HCT116 (cell line): ENCODE data around the gene PLEKHN1. TPM values are rescaled to one million over a fixed set of nuclear protein-coding genes. Genes with fewer than 3 reads are reported as not detected.
A peak's percentile ranks its signal among the peaks of the same experiment; 100 is the strongest.

Source experiments
- ATAC-seq: fragments of 200-7000 bp; cut with Tn5 transposase; 2 replicates; pipeline ENCODE4 v1.9.1; 2020; ENCODE audit warnings: mild to moderate bottlenecking, moderate library complexity
- BruUV-seq: library from RNA; stranded (reverse); fragments of 400-500 nt; replicated peaks from 2 replicates; lab custom pipeline; 2021; lab: Mats Ljungman, UMichigan
- CTCF ChIA-PET: fragments of 300-600 bp; sonication (Branson Sonifier 250); formaldehyde crosslinking; loops from one replicate; lab custom pipeline; 2021; ENCODE audit warnings: antibody characterized with exemption; lab: Charles Lee
- POLR2A ChIA-PET: fragments of 300-600, 350-600 bp; sonication (Branson Sonifier 250); formaldehyde crosslinking; loops from one replicate; lab custom pipeline; 2021; ENCODE audit warnings: antibody characterized with exemption; lab: Charles Lee
- RAD21 ChIA-PET, 2 experiments: fragments of 300-600 bp; sonication (Branson Sonifier 250); formaldehyde crosslinking; loops; one replicate each; lab custom pipeline; 2023; ENCODE audit warnings: low total read pairs in 2 of 2; ENCODE audit not compliant: uncharacterized antibody in 2 of 2, unreplicated experiment in 2 of 2, low non-redundant PET in 1 of 2; lab: Charles Lee
- DNase-seq: peaks from one replicate; pipeline ENCODE4 v3.0.0-alpha.2; 2010; ENCODE audit warnings: low read depth, low spot score
- H2AFZ ChIP-seq: fragments of 200-600 bp; shearing (Covaris generic), sonication (generic); 2 replicates; pipeline ENCODE4 v1.6.1; 2017; ENCODE audit warnings: low read depth, mixed run types, mixed read lengths, antibody characterized with exemption, low read length; ENCODE audit not compliant: poor library complexity, severe bottlenecking
- H3K27ac ChIP-seq: 2 replicates; pipeline ENCODE4 v1.5.1; 2012; ENCODE audit warnings: low read depth, low read length
- H3K27me3 ChIP-seq: fragments of 200-600 bp; sonication (generic); 2 replicates; pipeline ENCODE4 v1.6.1; 2016; ENCODE audit warnings: mixed run types, low read length, mixed read lengths; ENCODE audit not compliant: insufficient read depth
- H3K36me3 ChIP-seq, 2 experiments: fragments of 200-500 bp in 1 of 2; fragments of 200-600 bp in 1 of 2; sonication (Bioruptor generic) in 1 of 2; sonication (generic) in 1 of 2; 2 replicates each; pipeline versions ENCODE4 v1.5.1 to v1.6.1; 2014 to 2016; ENCODE audit warnings: low read length in 2 of 2, inconsistent platforms in 1 of 2, mixed read lengths in 1 of 2, mixed run types in 1 of 2; ENCODE audit not compliant: insufficient read depth in 2 of 2, control insufficient read depth in 1 of 2
- H3K4me1 ChIP-seq, 2 experiments: fragments of 200-600 bp in 1 of 2; sonication (generic) in 1 of 2; 2 replicates each; pipeline versions ENCODE4 v1.5.1 to v1.6.1; 2012 to 2017; ENCODE audit warnings: low read length in 2 of 2, inconsistent platforms in 1 of 2, mild to moderate bottlenecking in 1 of 2, mixed read lengths in 1 of 2, mixed run types in 1 of 2, moderate library complexity in 1 of 2; ENCODE audit not compliant: insufficient read depth in 2 of 2, control insufficient read depth in 1 of 2
- H3K4me2 ChIP-seq: fragments of 200-600 bp; sonication (generic); 2 replicates; pipeline ENCODE4 v1.6.1; 2017; ENCODE audit warnings: mixed run types, low read length, mixed read lengths
- H3K4me3 ChIP-seq, 2 experiments: fragments of 200-600 bp in 1 of 2; sonication (generic) in 1 of 2; replicated peaks in 1 of 2; 2 replicates each; pipeline ENCODE4 v1.5.1; 2011 to 2016; ENCODE audit warnings: low read length in 2 of 2, control low read depth in 1 of 2, low read depth in 1 of 2, mild to moderate bottlenecking in 1 of 2, mixed read lengths in 1 of 2, mixed run types in 1 of 2
- H3K79me2 ChIP-seq: fragments of 200-600 bp; sonication (generic); 2 replicates; pipeline ENCODE4 v1.6.1; 2017; ENCODE audit warnings: mild to moderate bottlenecking, mixed run types, low read length, moderate library complexity, mixed read lengths; ENCODE audit not compliant: insufficient read depth
- H3K9ac ChIP-seq: fragments of 200-600 bp; sonication (generic); 2 replicates; pipeline ENCODE4 v1.6.1; 2016; ENCODE audit warnings: low read length, mixed read lengths
- H3K9me2 ChIP-seq: fragments of 200-600 bp; sonication (generic), shearing (Covaris generic); 2 replicates; pipeline ENCODE4 v1.6.1; 2017; ENCODE audit warnings: mixed run types, mild to moderate bottlenecking, moderate library complexity; ENCODE audit not compliant: insufficient read depth
- H3K9me3 ChIP-seq, 2 experiments: fragments of 200-500 bp in 1 of 2; fragments of 200-600 bp in 1 of 2; sonication (Bioruptor generic) in 1 of 2; sonication (generic) in 1 of 2; 2 replicates each; pipeline ENCODE4 v1.6.1; 2014 to 2017; ENCODE audit warnings: low read length in 2 of 2, mixed read lengths in 2 of 2, inconsistent platforms in 1 of 2, low read depth in 1 of 2, mild to moderate bottlenecking in 1 of 2, mixed run types in 1 of 2, moderate library complexity in 1 of 2; ENCODE audit not compliant: control insufficient read depth in 1 of 2, insufficient read depth in 1 of 2
- H4K20me1 ChIP-seq: fragments of 200-600 bp; sonication (generic), shearing (Covaris generic); 2 replicates; pipeline ENCODE4 v1.6.1; 2017; ENCODE audit warnings: mixed run types, mild to moderate bottlenecking, moderate library complexity; ENCODE audit not compliant: insufficient read depth
- EGR1 ChIP-seq: IDR thresholded peaks from 2 replicates; pipeline ENCODE4 v1.6.1; 2012; ENCODE audit warnings: low read depth
- POLR2A ChIP-seq: IDR thresholded peaks from 2 replicates; pipeline ENCODE4 v1.7.0; 2011; ENCODE audit warnings: borderline replicate concordance; ENCODE audit not compliant: insufficient read depth, insufficient read length; ENCODE audit errors: extremely low read depth
- POLR2AphosphoS5 ChIP-seq: IDR thresholded peaks from 2 replicates; pipeline ENCODE4 v1.6.1; 2011; ENCODE audit warnings: mild to moderate bottlenecking, low read depth, low read length, moderate library complexity
- YY1 ChIP-seq: IDR thresholded peaks from 2 replicates; pipeline ENCODE4 v1.6.1; 2011; ENCODE audit warnings: low read length, low read depth, moderate library complexity, mild to moderate bottlenecking; ENCODE audit not compliant: insufficient replicate concordance; ENCODE audit errors: extremely low read depth
- intact Hi-C: fragments of 100-400 bp; cut with micrococcal nuclease; formaldehyde crosslinking; loops from 2 replicates; pipeline ENCODE4 v1.10.0; 2022
- total RNA-seq: library from RNA; stranded (reverse); gene quantifications from one replicate; pipeline ENCODE4 v1.2.1, GENCODE V29; 2021; ENCODE audit not compliant: unreplicated experiment
- TF ChIP-seq, protein P1 (sequence below): IDR thresholded peaks from 2 replicates; pipeline ENCODE4 v1.6.1; 2011; ENCODE audit warnings: mild to moderate bottlenecking, low read length, moderate library complexity; ENCODE audit not compliant: insufficient replicate concordance; ENCODE audit errors: extremely low read depth
- TF ChIP-seq, protein P2 (sequence below): IDR thresholded peaks from 2 replicates; pipeline ENCODE4 v1.6.1; 2012; ENCODE audit warnings: low read depth
- TF ChIP-seq, protein P3 (sequence below), 3 experiments: fragments of 200-600 bp in 1 of 3; sonication (generic) in 1 of 3; IDR thresholded peaks in 2 of 3; conservative IDR thresholded peaks in 1 of 3; 2 replicates each; pipeline ENCODE4 v1.5.1; 2012 to 2017; ENCODE audit warnings: low read depth in 2 of 3, low read length in 2 of 3, antibody characterized with exemption in 1 of 3, borderline replicate concordance in 1 of 3, control low read depth in 1 of 3, mild to moderate bottlenecking in 1 of 3, mixed read lengths in 1 of 3, mixed run types in 1 of 3, moderate library complexity in 1 of 3; ENCODE audit not compliant: insufficient read depth in 1 of 3

PLEKHN1 gene
- total RNA-seq, 1 experiment from 2014 or later = 11.6 TPM

DNA sequence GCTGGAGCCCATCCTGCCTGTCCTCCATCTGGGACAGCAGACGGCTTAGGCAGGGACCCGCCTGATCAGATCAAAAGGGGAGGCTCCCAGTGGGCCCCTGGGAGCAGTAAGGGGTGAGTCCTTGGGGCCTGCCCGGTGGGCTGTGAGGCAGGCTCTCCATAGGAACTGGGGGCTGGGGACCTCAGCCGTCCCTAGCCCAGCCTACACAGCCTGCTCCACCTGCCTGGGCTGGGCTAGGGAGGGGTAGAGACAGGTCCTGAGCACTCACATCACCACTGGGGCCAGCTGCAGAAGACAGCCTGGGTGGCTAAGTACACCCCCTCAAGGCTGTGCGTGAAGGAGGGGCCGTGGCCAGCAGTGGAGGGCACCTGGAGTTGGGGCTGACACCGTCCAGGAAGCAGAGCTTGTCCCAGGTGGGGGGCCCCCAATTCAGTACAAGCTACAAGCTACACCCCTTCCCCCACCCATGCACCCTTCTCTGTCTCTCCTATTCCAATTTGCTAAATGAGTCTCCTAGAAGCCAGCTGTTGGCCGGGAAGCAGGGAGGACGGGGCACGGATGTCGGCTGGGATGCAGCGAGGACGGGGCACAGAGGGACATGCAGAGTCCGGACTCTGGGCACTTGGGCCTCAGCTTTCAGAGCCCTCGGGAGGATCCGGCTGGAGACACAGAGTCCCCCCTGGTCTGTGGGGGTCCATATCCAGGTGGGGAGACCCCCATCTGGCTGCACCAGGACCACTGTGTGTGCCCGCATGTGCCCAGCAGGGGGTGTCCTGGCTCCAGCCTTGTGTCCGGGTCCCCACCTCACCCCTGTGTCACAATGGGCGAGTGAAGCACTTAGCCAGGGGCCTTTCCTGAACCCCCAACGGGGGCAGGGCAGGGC lies 48.8 kb downstream of the PLEKHN1 start:
- intact Hi-C loops = loop anchor here (5.0 kb wide), 1 partner anchor 47 kb away; no protein-coding TSS in a partner anchor
- H3K4me2 ChIP-seq = peak overlapping the region; percentile 100
- no peak overlapping the region for H2AFZ ChIP-seq
- H3K9me2 ChIP-seq = no peaks in the 10 kb centered on the region
- H3K9me3 ChIP-seq = no peaks in the 10 kb centered on the region
- peak overlapping the region; percentile 87 for H3K9ac ChIP-seq
- H3K4me1 ChIP-seq = peaks cover 28 to 50% of the 10 kb centered on the region in 2 experiments
- RAD21 ChIA-PET = no interaction called here
- H3K79me2 ChIP-seq = peaks cover 8% of the 10 kb centered on the region
- CTCF ChIA-PET = interaction anchor here (0.7 to 3.6 kb wide), 6 partner anchors 9 to 49 kb away, joined by 3 to 26 read pairs (median 4); no protein-coding TSS in a partner anchor
- POLR2A ChIA-PET = interaction anchor here (1.1 to 1.9 kb wide), 5 partner anchors 13 to 147 kb away, joined by 4 to 12 read pairs (median 5); no protein-coding TSS in a partner anchor
- DNase-seq = no peak
- no peaks in the 10 kb centered on the region for H3K36me3 ChIP-seq
- H4K20me1 ChIP-seq = no peaks in the 10 kb centered on the region
- peak overlapping the region; percentile 73 for H3K27ac ChIP-seq
- no peaks in the 10 kb centered on the region for H3K27me3 ChIP-seq
- BruUV-seq = no TSS peak
- peak; percentile 42; the same call in 1 of the 2 replicates for TF ChIP-seq POLR2AphosphoS5
- TF ChIP-seq, protein P1, sequence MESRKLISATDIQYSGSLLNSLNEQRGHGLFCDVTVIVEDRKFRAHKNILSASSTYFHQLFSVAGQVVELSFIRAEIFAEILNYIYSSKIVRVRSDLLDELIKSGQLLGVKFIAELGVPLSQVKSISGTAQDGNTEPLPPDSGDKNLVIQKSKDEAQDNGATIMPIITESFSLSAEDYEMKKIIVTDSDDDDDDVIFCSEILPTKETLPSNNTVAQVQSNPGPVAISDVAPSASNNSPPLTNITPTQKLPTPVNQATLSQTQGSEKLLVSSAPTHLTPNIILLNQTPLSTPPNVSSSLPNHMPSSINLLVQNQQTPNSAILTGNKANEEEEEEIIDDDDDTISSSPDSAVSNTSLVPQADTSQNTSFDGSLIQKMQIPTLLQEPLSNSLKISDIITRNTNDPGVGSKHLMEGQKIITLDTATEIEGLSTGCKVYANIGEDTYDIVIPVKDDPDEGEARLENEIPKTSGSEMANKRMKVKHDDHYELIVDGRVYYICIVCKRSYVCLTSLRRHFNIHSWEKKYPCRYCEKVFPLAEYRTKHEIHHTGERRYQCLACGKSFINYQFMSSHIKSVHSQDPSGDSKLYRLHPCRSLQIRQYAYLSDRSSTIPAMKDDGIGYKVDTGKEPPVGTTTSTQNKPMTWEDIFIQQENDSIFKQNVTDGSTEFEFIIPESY = no peak
- TF ChIP-seq YY1 = no peak
- TF ChIP-seq EGR1 = no peak
- TF ChIP-seq, protein P2, sequence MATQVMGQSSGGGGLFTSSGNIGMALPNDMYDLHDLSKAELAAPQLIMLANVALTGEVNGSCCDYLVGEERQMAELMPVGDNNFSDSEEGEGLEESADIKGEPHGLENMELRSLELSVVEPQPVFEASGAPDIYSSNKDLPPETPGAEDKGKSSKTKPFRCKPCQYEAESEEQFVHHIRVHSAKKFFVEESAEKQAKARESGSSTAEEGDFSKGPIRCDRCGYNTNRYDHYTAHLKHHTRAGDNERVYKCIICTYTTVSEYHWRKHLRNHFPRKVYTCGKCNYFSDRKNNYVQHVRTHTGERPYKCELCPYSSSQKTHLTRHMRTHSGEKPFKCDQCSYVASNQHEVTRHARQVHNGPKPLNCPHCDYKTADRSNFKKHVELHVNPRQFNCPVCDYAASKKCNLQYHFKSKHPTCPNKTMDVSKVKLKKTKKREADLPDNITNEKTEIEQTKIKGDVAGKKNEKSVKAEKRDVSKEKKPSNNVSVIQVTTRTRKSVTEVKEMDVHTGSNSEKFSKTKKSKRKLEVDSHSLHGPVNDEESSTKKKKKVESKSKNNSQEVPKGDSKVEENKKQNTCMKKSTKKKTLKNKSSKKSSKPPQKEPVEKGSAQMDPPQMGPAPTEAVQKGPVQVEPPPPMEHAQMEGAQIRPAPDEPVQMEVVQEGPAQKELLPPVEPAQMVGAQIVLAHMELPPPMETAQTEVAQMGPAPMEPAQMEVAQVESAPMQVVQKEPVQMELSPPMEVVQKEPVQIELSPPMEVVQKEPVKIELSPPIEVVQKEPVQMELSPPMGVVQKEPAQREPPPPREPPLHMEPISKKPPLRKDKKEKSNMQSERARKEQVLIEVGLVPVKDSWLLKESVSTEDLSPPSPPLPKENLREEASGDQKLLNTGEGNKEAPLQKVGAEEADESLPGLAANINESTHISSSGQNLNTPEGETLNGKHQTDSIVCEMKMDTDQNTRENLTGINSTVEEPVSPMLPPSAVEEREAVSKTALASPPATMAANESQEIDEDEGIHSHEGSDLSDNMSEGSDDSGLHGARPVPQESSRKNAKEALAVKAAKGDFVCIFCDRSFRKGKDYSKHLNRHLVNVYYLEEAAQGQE = no peak
- no peak for TF ChIP-seq POLR2A
- TF ChIP-seq, protein P3, sequence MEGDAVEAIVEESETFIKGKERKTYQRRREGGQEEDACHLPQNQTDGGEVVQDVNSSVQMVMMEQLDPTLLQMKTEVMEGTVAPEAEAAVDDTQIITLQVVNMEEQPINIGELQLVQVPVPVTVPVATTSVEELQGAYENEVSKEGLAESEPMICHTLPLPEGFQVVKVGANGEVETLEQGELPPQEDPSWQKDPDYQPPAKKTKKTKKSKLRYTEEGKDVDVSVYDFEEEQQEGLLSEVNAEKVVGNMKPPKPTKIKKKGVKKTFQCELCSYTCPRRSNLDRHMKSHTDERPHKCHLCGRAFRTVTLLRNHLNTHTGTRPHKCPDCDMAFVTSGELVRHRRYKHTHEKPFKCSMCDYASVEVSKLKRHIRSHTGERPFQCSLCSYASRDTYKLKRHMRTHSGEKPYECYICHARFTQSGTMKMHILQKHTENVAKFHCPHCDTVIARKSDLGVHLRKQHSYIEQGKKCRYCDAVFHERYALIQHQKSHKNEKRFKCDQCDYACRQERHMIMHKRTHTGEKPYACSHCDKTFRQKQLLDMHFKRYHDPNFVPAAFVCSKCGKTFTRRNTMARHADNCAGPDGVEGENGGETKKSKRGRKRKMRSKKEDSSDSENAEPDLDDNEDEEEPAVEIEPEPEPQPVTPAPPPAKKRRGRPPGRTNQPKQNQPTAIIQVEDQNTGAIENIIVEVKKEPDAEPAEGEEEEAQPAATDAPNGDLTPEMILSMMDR (IDR thresholded peaks at IDR 0.05 in 2 of 3, conservative IDR thresholded peaks at IDR 0.05 in 1 of 3; ENCODE audit: borderline replicate concordance in 1 of 3, insufficient read depth in 1 of 3, low read depth in 2 of 3, low read length in 2 of 3) = peak in 2 of 3 experiments; percentile 58 to 68; a peak in 4 of 6 replicates
- peak overlapping the region; percentile 80 to 90 for H3K4me3 ChIP-seq
- no peak for ATAC-seq
